Astrocyte of the cerebellum (primary cell): Measurements from ENCODE around the gene IGFN1.
"Not testable (repeated sequence)": the region's sequence is repeated elsewhere in the genome, so short reads cannot be mapped to it uniquely, and the experiment has no call there.

Source experiments
- DNase-seq: peaks from one replicate; pipeline ENCODE4 v3.0.0-alpha.2; 2011; ENCODE audit warnings: low read depth
- H3K4me3 ChIP-seq: 2 replicates; pipeline ENCODE4 v1.5.1; 2011; ENCODE audit warnings: mild to moderate bottlenecking, low read depth, low read length, moderate library complexity
- in situ Hi-C: cut with HindIII; loops from 2 replicates; pipeline ENCODE4 v1.10.0; 2017; ENCODE audit warnings: low sequenced_read_pairs
- TF ChIP-seq, protein P1 (sequence below): IDR thresholded peaks from 2 replicates; pipeline ENCODE4 v1.5.1; 2012; ENCODE audit warnings: low read length, low read depth, moderate library complexity, mild to moderate bottlenecking; ENCODE audit errors: missing control alignments

IGFN1 gene

DNA sequence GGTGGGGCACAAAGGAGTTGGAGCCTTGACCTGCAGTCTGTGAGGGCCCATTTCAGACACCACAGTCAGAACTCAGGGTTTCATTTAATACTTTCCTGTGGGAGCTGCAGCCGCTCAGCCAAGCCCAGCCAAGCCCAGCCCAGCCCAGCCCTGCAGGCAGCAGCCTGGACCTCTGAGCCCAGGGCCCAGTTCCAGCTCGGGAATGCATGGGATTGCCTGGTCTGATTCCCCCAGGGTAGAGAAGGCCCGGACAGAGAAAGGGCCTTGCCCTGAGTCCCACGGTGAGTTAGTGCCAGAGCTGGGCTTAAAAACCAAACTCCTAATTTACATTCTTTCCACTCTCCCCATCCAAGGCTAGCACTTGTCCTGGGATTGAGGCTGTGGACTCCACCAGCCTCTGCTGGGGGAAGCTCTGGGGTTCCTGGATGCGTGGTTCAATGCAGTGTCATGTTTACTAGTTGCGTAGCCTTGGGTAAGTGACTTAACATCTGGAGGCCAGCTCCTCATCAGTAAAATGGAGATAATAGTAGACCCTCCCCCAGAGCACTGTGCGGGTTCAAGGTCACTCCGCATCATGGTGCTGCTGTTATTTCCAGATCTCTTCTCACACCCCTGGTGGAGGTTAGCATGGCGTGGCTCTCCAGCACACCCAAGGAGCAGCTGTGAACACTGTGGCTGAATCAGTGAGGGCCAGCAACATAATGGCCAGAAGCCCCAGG, 63.4 kb downstream of the IGFN1 start:
- TF ChIP-seq, protein P1, sequence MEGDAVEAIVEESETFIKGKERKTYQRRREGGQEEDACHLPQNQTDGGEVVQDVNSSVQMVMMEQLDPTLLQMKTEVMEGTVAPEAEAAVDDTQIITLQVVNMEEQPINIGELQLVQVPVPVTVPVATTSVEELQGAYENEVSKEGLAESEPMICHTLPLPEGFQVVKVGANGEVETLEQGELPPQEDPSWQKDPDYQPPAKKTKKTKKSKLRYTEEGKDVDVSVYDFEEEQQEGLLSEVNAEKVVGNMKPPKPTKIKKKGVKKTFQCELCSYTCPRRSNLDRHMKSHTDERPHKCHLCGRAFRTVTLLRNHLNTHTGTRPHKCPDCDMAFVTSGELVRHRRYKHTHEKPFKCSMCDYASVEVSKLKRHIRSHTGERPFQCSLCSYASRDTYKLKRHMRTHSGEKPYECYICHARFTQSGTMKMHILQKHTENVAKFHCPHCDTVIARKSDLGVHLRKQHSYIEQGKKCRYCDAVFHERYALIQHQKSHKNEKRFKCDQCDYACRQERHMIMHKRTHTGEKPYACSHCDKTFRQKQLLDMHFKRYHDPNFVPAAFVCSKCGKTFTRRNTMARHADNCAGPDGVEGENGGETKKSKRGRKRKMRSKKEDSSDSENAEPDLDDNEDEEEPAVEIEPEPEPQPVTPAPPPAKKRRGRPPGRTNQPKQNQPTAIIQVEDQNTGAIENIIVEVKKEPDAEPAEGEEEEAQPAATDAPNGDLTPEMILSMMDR, result no peak
- H3K4me3 ChIP-seq, result no peak overlapping the region
- DNase-seq, result no peak
- in situ Hi-C loops, result no loop called here

DNA sequence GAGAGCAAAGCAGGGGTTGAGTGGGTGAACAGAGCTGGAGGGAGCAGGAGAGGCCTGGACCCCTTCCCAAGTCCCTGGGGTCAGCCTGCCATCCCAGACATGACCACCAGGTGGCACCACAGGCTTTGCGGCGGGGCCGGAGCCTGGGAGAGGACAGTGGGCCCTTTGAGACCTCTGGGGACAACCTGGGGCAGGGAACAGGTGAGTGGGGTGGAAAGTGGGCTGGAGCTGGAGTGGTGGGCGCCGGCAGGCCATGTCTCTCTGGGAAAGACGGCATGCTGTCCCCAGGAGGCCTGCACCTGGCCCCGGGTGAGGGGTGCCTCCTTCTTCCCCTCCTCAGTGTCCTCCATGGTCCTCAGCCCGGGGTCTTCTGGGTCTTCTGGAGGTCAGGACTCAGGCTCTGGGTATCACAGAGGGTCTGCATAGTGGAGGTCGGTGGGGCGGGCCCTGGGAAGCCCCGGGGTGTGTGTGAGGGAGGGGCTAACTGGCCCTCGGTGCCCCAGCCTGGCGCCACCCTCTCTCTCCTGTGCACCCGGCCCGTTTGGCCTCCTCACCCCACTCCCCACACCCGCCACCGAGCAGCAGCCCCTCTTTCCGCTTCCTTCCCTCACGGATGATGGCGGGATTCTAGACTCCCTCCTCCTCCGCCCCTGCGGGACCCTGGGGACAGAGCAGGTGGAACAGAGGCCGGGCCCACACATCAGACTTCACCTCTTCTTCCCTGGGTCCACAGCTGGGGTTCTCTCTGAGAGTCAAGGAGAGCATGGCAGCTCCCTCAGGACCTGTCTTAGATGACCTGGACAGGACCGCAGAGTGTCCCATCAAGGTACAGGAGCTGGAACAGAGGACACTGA, 64.2 kb downstream of the IGFN1 start:
- TF ChIP-seq, protein P1, result peak; percentile 97
- in situ Hi-C loops, result no loop called here
- no peak for DNase-seq
- no peak overlapping the region for H3K4me3 ChIP-seq

DNA sequence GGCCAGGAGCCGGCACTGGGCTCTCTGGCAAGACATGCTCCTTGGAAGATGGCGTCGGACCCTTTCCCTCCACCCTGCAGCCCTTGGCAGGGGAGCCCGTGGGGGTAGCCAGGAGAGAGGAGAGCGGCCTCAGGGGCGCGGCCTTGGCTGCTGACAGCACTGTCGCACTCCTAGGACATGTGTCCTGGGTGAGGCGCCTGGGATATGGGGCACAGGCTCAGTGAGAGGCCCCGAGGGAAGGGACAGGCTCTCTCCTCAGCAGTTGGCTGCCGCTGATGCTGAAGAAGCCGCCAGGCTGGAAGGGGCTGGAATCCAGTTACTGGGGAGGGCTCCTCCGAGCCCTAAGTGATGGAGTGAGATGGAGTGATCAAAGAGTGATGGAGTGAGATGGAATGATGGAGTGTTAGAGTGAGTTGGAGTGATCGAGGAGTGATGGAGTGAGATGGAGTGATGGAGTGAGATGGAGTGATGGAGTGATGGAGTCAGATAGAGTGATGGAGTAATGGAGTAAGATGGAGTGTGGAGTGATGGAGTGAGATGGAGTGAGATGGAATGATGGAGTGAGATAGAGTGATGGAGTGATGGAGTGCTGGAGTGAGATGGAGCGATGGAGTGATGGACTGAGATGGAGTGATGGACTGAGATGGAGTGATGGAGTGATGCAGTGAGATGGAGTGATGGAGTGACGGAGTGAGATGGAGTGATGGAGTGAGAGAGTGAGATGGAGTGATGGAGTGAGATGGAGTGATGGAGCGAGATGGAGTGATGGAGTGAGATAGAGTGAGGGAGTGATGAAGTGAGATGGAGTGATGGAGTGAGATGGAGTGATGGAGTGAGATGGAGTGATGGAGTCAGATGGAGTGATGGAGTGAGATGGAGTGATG, 65.1 kb downstream of the IGFN1 start:
- H3K4me3 ChIP-seq, result no peak overlapping the region
- DNase-seq, result no peak
- in situ Hi-C loops, result no loop called here
- TF ChIP-seq, protein P1, result no peak

DNA sequence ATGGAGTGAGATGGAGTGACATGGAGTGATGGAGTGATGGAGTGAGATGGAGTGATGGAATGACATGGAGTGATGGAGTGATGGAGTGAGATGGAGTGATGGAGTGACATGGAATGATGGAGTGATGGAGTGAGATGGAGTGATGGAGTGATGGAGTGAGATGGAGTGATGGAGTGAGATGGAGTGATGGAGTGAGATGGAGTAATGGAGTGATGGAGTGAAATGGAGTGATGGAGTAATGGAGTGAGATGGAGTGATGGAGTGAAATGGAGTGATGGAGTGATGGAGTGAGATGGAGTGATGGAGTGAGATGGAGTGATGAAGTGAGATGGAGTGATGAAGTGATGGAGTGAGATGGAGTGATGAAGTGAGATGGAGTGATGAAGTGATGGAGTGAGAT, 67.5 kb downstream of the IGFN1 start:
- DNase-seq, in situ Hi-C loops, H3K4me3 ChIP-seq: not testable (repeated sequence)

DNA sequence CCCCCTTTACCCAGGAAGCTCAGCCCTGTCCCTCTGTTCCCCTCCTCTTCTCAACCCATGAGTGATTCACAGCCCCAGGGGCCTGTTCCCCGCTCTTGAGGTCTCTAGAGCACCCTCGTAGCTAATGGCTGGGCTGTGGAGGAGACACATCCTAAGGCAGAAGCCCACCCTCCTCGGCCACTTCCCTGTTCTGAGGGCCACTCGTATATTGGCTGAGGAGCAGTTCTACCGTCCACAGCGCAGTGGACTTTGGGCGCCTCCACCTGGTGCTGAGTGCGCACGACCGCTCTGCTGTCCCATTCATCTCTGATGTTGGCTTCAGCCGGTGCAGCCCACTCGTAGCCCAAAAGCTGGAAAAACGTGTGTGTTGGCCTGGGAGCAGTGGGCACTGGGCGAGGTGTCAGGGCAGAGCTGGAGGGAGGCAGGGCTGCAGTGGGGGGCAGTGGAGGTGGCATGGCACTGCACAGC, 68.2 kb downstream of the IGFN1 start:
- no peak for DNase-seq
- no peak overlapping the region for H3K4me3 ChIP-seq
- TF ChIP-seq, protein P1, result no peak
- in situ Hi-C loops, result no loop called here

DNA sequence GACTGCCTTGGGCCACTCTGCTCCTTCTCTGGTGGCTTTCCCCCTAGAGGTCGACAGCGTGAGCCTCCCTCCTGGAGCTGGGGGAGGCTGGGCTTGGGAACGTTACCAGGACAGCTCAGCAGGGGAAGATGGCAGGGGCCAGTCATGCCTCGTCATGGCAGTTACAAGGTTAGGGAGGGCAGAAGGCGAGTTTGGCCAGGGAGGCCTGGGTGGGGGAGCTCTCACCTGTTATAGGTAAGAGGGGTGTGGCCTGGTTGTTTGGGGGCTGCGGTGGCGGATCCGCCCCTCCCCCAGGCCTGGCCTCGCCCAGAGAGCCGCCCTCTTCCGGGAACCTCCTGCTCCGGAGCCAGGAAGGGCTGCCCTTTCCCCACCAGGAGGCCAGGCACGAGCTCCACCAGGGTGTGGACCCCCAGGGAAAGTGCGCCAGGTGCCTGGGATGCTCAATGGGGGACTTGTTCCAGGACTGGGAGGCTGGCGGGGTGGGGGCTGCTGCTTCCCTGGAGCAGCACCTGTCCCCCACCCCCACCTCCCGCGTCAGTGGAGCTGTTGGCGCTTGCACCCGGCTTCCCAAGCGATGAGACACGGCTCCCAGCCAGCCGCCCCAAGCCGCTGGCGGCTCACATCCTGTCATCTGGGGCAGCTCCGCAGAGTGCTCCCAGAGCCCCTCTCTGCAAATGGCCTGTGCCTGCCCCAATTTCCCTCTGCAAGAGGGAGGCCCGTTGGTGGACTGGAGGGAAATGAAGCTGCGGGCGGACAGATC, 69.0 kb downstream of the IGFN1 start:
- in situ Hi-C loops, result no loop called here
- no peak overlapping the region for H3K4me3 ChIP-seq
- DNase-seq, result no peak
- TF ChIP-seq, protein P1, result no peak
